LNCaP clone FGC (cell line): ENCODE results near the gene C11orf16.
"Not testable (repeated sequence)": the region's sequence is repeated elsewhere in the genome, so short reads cannot be mapped to it uniquely, and the experiment has no call there.

ENCODE experiments used
- DNase-seq: peaks from one replicate; pipeline ENCODE4 v3.0.0-alpha.2; 2011; ENCODE audit warnings: low read depth
- H3K4me3 ChIP-seq: 2 replicates; pipeline ENCODE4 v1.5.1; 2011; ENCODE audit warnings: mild to moderate bottlenecking, low read depth, low read length, control low read depth
- TF ChIP-seq, protein P1 (sequence below): IDR thresholded peaks from 2 replicates; pipeline ENCODE4 v1.5.1; 2012; ENCODE audit warnings: mild to moderate bottlenecking; ENCODE audit not compliant: control insufficient read depth, insufficient read depth; ENCODE audit errors: extremely low read depth

Gene C11orf16

DNA sequence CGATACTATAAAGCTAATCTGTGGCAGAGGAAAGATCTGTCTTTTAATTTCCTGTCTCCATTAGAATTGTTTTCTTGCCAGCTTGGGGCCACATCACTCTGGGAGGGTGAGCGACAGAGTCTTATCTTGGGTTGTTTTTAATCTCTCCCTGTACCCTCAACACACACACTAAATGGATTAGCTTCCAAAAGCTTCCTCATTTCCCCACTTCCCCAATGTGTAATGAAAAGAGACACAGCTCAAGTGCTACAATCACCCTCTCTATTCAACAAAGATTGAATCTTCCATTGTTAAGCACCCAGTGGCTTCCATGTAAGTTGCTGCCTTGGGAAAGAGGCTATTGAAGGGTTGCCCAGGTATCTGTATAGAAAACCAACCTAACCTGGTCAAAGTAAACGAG lies 16.1 kb upstream of the C11orf16 start:
- no peak overlapping the region for H3K4me3 ChIP-seq
- no peak for DNase-seq
- TF ChIP-seq, protein P1, sequence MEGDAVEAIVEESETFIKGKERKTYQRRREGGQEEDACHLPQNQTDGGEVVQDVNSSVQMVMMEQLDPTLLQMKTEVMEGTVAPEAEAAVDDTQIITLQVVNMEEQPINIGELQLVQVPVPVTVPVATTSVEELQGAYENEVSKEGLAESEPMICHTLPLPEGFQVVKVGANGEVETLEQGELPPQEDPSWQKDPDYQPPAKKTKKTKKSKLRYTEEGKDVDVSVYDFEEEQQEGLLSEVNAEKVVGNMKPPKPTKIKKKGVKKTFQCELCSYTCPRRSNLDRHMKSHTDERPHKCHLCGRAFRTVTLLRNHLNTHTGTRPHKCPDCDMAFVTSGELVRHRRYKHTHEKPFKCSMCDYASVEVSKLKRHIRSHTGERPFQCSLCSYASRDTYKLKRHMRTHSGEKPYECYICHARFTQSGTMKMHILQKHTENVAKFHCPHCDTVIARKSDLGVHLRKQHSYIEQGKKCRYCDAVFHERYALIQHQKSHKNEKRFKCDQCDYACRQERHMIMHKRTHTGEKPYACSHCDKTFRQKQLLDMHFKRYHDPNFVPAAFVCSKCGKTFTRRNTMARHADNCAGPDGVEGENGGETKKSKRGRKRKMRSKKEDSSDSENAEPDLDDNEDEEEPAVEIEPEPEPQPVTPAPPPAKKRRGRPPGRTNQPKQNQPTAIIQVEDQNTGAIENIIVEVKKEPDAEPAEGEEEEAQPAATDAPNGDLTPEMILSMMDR = no peak

GRCh38 chr11:8947230-8947943 lies 14.6 kb upstream of the C11orf16 start:
- no peak for DNase-seq
- TF ChIP-seq, protein P1 = no peak
- no peak overlapping the region for H3K4me3 ChIP-seq

- TF ChIP-seq, protein P1 = no peak
- H3K4me3 ChIP-seq = no peak within 1 kb of the TSS
- DNase-seq = no peak
Observed at GRCh38 chr11:8942518-8943066, 9.8 kb upstream of the C11orf16 start, which contains the start of gene ASCL3. TSS of gene ASCL3 (minus strand) at chr11:8943016. CDS start at chr11:8938161, 4,855 bp downstream.

GRCh38 chr11:8941341-8942103 lies 8.8 kb upstream of the C11orf16 start:
- no peak for DNase-seq
- TF ChIP-seq, protein P1 = no peak
- no peak overlapping the region for H3K4me3 ChIP-seq

DNA sequence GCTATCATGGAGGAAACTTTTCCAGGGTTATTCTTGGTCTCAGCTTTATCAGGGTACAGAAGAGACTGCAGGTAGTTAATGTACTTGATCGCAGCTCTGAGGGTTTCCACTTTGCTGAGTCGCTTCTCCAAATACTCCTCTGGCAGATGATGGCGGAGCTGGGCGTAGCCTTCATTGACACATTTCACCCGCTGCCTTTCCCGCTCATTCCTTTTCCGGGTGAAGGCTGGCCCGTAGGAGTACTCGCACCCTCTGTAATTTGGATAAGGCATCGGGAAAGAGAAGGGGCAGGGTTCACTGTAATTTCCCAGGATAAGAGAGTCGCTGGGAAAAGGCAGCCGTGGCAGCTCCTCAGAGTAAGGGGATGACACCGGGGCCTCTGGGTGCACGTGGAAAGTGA lies 4.9 kb upstream of the C11orf16 start:
- no peak overlapping the region for H3K4me3 ChIP-seq
- TF ChIP-seq, protein P1 = no peak
- DNase-seq = no peak

DNA sequence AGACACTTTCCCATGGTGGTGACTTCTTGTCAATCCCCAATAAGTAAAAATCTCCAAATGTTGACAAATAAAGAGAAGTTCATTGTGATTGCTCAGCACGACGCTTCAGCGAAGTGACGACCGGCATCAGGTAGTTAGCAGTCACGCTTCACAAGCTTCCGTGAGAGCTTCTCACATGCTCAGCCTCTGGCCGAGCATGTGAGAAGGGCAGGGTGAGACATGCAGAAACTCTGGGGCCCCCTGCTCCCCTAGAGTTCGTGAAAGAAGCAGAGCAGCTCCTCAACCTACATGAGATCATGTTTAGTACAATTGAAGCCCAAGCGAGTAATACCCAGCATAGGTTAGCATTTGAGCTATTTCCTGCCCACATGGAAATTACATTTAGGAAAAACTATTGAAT lies 4.4 kb upstream of the C11orf16 start:
- TF ChIP-seq, protein P1 = no peak
- H3K4me3 ChIP-seq = no peak overlapping the region
- no peak for DNase-seq

DNA sequence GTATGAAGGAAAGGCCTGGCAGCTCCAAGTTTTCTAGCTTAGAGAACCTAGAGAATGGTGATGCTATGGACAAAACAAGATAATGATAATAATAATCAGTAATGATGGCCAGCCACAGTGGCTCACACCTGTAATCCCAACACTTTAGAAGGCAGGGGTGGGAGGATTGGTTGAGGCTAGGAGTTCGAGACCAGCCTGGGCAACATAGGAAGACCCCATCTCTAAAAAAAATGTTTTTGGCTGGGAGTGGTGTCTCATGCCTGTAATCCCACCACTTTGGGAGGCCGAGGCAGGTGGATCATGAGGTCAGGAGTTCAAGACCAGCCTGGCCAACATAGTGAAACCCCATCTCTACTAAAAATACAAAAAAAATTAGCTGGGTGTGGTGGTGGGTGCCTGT lies 3.0 kb upstream of the C11orf16 start:
- DNase-seq, H3K4me3 ChIP-seq: not testable (repeated sequence)
